NAMALWA (cell line): ENCODE measurements around the gene KRT85.
A peak's percentile ranks its signal among the peaks of the same experiment; 100 is the strongest.

Experiments
- DNase-seq: peaks from one replicate; pipeline ENCODE4 v3.0.0-alpha.2; 2015; ENCODE audit warnings: low spot score

The KRT85 gene

GRCh38 chr12:52394836-52395405 is 27.6 kb upstream of the KRT85 start:
- DNase-seq: no peak

DNA sequence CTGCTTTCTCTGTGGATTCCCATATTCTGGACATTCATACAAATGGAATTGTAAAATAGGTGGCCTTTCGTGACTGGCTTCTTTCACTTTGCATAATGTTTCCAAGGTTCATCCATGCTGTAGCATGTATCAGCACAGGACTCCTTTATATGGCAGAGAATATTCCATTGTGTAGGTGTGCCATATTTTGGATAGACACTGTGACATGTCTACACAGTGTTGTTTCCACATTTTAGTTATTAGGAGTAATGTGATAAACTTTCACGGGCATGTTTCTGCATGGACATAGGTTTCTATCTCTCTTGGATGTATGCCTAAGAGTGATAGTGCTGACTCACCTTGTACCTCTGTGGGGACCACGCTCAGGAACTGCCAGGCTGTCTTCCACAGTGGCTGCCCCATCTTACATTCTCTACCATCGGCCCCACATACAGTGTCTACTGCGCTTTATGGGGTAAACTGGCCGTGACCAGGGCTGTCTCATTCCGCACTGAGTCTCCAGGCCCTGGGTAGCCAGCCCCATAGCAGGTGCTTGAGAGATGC is 25.3 kb upstream of the KRT85 start:
- no peak for DNase-seq

DNA sequence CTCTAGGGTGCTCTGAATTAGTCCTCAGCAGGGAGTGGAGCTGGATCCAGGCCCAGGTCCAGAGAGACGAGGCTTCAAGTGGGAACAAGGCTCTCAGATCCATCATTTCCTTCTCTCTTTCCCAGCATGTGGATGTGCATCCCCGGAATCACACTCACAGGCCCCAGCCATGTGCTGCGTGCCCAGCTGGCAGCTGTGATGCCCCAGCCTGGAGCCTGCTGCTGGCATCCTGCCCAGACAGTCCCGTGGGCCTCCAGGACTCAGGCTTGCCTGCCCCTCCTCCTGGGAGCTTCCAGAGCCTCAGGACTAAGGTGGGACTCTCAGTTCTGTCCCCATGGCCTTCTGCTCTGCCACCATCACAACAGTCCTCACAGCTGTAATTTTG is 24.3 kb upstream of the KRT85 start:
- no peak for DNase-seq

GRCh38 chr12:52390739-52391617 is 23.7 kb upstream of the KRT85 start:
- DNase-seq: peak; percentile 44

DNA sequence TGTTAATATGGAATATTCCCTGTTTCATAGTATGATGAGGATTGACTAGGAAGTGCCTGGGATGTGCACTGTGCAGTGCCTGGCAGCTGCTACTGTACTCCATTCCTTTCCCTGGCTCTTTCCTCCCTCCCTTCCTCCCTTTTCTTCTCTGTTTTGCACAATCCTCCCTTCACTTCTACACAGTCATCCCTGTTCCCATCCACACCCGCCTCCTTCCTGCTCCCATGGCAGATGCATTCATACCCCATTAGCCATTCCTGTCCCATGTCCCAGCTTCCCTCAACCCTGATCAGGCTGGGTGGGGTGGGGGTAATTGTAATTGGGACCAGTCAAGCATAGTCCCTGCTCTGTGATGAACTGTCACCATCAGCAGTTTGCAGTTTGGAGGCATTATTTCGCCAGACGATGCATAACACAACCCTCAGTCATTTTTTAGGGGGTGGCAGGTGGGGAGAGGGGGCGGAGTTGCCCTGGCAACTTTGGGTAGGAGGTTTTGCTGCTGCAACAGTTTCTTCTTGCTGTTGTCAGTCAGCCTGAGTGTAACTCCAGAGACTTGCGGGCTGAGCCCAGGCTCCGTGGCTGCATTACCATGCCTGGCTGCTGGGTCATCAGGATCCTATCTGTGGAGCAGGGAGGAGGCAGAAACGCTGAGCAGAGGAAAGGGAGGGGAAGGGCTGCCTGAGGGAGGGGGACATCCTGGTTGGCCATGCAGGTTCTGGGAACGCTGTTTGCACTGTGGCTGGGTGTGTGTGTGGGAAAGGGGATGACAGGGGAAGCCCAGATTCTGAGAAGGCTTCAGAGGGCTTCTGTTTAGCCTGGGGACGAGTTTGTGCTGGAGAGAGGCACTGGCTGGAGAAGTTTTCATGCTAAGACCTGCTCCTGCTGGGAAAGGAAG is 22.3 kb upstream of the KRT85 start:
- DNase-seq: no peak

GRCh38 chr12:52387859-52388258 is 20.6 kb upstream of the KRT85 start:
- DNase-seq: no peak

GRCh38 chr12:52385226-52385702 is 18.0 kb upstream of the KRT85 start, which contains the start of gene KRT84:
KRT84 (minus strand) TSS chr12:52385652; CDS start chr12:52385585, 67 bp downstream.
- DNase-seq: no peak

DNA sequence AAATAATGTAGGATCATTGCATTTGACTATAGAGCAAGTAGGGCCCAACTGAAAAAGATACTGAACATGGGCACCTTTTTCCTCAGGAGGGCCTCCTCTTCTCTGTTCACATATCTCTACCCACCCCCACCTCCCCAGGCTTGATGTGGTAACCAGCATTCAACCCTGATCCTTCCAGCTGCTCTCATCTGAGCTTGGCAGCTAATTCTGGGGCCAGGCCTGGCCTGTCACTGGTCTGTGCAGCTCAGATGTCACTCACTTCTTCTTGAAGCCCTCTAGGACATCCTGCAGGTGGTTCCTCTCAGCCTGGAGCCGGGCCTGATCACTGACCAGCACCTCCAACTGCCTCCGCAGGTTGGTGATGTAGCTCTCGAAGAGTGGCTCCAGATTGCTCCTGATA is 16.1 kb upstream of the KRT85 start:
- DNase-seq: no peak

DNA sequence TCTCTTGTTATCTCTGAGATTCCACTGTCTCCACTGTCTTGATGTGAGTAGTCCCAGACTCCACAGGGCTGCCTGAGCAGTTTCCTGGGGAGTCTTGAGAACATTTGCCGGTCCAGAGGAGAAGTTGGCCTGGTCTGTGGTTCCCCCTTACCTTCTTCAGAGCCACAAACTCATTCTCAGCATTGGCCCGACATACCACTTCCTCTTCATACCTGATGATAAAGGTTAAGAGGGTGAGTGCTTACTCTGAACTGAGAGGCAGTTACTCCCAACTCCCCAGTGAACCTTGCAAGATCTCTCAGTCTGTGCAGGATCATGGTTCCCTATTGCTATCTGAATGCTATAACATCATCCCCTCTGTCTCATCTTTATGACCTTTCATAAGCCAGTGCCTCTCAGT is 15.6 kb upstream of the KRT85 start:
- no peak for DNase-seq

DNA sequence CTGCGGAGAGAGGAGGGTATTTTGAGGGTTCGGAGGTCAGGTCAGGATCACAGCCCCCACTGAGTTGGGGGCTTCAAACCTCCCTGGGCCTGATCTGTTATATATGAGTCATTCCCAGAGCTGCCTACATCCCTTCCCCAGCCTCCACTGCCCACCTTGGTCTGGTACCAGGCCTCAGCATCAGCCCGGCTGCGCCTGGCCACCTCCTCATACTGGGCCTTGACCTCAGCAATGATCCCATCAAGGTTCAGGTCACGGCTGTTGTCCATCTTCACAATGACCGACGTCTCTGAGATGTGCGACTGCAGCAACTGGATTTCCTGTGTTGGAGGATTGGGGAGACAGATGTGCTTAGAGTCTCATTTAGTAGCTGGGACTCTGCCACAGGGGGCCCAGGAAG is 13.9 kb upstream of the KRT85 start:
- no peak for DNase-seq

DNA sequence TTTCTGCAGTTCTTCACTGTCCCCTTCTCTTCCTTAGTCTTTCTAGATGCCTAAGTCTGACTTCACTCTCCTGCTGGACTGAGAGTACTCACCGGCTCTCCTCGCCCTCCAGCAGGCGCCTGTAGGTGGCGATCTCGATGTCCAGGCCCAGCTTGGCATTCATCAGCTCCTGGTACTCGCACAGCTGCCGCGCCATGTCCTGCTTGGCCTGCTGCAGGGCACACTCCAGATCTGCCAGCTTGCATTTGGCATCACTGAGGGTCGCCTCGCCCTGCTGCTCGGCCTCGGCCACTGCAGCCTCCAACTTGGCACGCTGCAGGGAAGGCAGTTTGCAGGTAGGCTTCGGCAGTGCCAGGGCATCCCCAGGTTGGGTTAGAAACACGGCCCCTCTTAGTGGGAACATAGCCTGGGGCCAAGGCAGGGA is 13.0 kb upstream of the KRT85 start:
- peak; percentile 32 for DNase-seq

DNA sequence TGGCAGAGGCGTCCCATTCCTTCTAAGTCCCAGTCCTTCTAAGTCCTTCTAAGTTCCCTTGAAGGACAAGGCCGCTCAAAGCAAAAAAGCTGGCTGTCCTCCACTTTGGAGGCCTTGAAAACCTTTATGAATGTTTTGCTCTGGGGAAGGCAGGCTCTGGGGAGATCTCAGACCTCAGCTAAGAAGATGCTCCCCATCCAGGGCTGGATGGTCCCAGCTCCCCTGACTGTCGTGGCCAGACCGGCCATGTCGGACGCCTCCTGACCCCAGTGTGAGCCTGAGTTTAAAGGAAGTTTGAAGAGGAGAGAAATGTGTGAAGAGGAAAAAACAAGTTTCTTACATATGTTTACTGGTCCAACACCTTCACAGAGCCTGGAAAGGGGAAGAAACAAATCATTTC is 12.3 kb upstream of the KRT85 start:
- no peak for DNase-seq

DNA sequence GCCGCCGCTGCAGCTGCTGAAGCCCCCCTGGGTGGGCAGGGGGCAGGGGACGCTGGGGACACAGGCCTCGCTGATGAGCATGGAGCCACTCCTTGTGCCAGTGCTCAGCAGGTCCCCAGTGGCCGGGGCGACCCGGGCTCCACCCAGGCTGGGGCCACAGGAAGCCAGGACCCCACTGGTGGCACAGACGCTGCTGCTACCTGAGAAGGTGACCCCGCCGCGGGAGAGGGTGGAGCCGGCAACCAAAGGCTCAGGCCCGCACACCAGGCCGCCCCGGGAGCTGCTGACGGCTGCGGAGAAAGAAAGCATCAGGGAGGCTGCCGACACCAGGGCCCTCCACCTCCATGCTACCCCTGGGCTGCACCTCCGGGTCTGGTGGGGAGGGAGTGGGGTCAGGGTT is 10.8 kb upstream of the KRT85 start:
- DNase-seq: no peak

GRCh38 chr12:52377266-52377665 is 10.0 kb upstream of the KRT85 start:
- DNase-seq: no peak

GRCh38 chr12:52372216-52373154 is 5.2 kb upstream of the KRT85 start:
- DNase-seq: peak; percentile 67

DNA sequence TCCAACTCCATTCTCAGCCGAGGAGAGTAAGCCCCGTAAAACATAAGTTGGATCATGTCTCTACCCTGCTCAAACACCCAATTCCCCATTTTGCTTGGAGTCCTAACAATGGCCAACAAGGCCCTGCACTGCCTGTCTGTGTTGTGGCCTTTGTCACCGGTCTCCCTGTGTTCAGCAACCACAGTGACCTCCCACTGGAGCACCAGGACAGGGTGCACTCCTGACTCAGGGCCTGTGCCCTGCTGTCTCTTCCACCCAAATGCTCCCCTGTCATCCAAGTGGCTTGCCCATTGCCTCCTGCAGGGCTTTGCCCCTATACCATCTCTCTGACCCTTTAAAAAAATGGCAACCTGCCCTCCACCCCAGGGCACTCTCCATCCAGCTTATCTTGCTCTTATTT is 4.4 kb upstream of the KRT85 start:
- DNase-seq: no peak

- no peak for DNase-seq
These were observed 3.8 kb upstream of the KRT85 start for GRCh38 chr12:52370926-52371608.

DNA sequence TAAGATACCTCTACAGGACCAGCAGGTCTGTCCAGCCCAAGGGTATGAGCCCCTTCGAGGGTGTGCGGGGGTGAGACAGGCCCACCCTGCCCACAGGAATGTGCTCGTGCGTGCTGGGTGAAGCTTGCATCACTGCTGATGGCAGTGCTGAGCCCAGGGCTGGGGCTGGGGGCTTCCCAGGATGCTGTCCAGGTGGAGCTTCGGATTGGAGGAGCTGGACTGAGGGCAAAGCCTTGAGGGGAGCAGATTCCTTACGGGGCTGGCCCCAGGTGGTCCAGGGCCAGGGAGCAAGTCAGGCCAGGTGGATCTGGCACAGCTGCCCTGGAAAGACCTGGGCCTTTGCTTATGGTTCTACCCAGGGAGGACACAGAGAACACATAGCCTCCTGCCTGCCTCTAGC is 2.5 kb upstream of the KRT85 start:
- no peak for DNase-seq

- DNase-seq: no peak
These were observed 1.9 kb upstream of the KRT85 start for GRCh38 chr12:52369211-52369610.

DNA sequence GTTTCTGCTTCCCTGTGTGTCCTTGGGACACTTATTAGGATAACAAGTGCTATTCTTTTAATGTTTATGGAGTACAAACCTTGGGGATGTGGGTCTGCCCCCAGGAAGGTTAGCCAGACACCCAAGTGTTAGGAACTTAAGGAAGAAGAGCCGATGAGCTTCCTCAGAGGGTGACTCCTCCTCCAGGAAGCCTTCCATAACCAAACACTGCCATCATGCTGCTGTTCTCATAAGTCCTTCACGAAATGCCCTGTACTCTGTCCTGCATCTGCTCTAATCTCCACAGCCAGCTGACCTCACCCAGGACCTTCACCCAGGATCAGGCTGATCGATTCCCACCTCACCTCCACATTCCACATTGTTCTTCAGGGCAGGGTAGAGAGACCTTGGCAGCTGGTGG is 1.2 kb upstream of the KRT85 start:
- DNase-seq: no peak

- no peak for DNase-seq
These were observed 595 bp upstream of the KRT85 start for GRCh38 chr12:52367876-52368275.
